Measurements from ENCODE around the gene PPP1R1B.

PPP1R1B gene

DNA sequence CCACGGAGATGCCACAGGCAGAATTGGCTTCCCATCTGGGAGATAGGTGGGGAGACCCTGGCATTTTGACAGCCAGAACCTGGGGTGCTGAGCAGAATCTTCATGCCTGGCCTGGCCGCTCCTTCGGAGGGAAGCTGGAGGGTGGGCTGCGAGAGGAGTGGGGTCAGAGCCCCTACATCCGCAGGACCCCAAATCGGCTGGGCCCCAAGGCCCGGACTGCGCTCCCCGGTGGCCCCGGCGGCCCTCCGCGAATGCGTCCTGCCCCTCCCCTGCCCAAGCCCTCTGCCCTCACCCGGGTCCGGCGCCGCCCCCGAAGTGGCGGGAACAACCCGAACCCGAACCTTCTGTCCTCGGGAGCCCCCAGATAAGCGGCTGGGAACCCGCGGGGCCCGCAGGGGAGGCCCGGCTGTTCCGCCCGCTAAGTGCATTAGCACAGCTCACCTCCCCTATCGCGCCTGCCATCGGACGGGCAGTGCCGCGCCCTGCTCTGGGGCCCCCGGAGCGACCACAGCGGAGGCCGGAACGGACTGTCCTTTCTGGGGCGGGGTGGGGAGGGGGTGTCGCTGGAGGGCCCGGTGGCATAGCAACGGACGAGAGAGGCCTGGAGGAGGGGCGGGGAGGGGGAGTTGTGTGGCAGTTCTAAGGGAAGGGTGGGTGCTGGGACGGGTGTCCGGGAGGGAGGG, 40.7 kb downstream of the PPP1R1B start:
- in situ Hi-C loops (cut with HindIII; ENCODE audit: low sequenced_read_pairs), result no loop called here
- TF ChIP-seq, protein P1, sequence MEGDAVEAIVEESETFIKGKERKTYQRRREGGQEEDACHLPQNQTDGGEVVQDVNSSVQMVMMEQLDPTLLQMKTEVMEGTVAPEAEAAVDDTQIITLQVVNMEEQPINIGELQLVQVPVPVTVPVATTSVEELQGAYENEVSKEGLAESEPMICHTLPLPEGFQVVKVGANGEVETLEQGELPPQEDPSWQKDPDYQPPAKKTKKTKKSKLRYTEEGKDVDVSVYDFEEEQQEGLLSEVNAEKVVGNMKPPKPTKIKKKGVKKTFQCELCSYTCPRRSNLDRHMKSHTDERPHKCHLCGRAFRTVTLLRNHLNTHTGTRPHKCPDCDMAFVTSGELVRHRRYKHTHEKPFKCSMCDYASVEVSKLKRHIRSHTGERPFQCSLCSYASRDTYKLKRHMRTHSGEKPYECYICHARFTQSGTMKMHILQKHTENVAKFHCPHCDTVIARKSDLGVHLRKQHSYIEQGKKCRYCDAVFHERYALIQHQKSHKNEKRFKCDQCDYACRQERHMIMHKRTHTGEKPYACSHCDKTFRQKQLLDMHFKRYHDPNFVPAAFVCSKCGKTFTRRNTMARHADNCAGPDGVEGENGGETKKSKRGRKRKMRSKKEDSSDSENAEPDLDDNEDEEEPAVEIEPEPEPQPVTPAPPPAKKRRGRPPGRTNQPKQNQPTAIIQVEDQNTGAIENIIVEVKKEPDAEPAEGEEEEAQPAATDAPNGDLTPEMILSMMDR (IDR thresholded peaks at IDR 0.05; ENCODE audit: low read depth, low read length), result no peak
- DNase-seq (ENCODE audit: low read depth, low spot score), result no peak
- no peak overlapping the region for H3K4me3 ChIP-seq (ENCODE audit: low read depth, low read length)

DNA sequence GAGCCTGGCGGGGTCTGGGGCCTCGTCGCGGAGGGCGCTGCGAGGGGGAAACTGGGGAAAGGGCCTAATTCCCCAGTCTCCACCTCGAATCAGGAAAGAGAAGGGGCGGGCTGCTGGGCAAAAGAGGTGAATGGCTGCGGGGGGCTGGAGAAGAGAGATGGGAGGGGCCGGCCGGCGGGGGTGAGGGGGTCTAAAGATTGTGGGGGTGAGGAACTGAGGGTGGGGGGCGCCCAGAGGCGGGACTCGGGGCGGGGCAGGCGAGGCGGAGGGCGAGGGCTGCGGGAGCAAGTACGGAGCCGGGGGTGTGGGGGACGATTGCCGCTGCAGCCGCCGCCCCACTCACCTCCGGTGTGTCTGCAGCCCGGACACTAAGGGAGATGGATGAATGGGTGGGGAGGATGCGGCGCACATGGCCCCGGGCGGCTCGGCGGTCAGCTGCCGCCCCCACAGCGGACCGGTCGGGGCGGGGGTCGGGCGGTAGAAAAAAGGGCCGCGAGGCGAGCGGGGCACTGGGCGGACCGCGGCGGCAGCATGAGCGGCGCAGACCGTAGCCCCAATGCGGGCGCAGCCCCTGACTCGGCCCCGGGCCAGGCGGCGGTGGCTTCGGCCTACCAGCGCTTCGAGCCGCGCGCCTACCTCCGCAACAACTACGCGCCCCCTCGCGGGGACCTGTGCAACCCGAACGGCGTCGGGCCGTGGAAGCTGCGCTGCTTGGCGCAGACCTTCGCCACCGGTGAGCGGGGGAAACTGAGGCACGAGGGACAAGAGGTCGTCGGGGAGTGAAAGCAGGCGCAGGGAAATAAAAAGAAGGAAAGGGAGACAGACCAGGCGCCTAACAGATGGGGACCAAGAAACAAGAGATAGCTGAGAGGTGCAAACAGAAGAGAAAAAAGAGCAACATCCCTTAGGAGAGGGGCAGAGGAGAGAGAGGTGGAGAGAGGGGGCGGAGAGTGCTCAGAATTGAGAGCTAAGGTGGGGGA, 41.5 kb downstream of the PPP1R1B start, which contains the start of gene PNMT:
Gene PNMT (plus strand): TSS at position 509 of the 980 bp plus-strand sequence. CDS start 23 bp downstream, at position 532.
- TF ChIP-seq, protein P1 (IDR thresholded peaks at IDR 0.05; ENCODE audit: low read depth, low read length), result peak; percentile 72
- in situ Hi-C loops (cut with HindIII; ENCODE audit: low sequenced_read_pairs), result no loop called here
- DNase-seq (ENCODE audit: low read depth, low spot score), result peak; percentile 37
- H3K4me3 ChIP-seq (ENCODE audit: low read depth, low read length), result no peak within 1 kb of the TSS

DNA sequence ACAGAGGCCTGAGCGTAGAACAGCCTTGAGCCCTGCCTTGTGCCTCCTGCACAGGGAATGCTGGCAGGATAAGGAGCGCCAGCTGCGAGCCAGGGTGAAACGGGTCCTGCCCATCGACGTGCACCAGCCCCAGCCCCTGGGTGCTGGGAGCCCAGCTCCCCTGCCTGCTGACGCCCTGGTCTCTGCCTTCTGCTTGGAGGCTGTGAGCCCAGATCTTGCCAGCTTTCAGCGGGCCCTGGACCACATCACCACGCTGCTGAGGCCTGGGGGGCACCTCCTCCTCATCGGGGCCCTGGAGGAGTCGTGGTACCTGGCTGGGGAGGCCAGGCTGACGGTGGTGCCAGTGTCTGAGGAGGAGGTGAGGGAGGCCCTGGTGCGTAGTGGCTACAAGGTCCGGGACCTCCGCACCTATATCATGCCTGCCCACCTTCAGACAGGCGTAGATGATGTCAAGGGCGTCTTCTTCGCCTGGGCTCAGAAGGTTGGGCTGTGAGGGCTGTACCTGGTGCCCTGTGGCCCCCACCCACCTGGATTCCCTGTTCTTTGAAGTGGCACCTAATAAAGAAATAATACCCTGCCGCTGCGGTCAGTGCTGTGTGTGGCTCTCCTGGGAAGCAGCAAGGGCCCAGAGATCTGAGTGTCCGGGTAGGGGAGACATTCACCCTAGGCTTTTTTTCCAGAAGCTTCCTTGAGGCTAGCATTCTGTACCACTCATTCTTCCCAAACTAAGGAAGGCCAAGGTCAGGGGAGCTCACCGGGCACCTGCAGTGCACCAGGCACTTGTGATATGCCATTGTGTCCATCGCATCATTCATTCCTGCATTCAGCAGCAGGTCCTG, 43.4 kb downstream of the PPP1R1B start:
- TF ChIP-seq, protein P1 (IDR thresholded peaks at IDR 0.05; ENCODE audit: low read depth, low read length), result no peak
- in situ Hi-C loops (cut with HindIII; ENCODE audit: low sequenced_read_pairs), result no loop called here
- no peak for DNase-seq (ENCODE audit: low read depth, low spot score)

DNA sequence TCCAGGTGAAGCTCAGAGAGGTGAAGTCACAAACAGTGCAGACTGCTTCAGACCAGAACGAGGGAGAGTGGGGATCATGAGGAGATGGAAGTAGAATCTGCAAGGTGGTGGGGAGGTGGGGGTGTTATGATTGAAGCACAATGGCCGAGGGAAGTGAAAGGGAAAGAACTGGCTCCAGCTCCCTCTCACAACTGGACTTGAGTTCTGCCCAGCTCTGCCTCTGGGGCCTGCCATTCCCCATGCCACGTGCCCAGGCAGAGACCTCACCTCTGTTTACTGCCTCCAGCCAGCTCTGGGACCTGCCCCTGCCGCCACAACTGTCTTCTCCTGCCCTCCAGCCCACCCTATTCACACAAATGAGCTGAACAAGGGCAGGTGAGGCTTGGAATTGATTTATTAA, 44.0 kb downstream of the PPP1R1B start:
- H3K4me3 ChIP-seq (ENCODE audit: low read depth, low read length), result no peak overlapping the region
- in situ Hi-C loops (cut with HindIII; ENCODE audit: low sequenced_read_pairs), result no loop called here
- DNase-seq (ENCODE audit: low read depth, low spot score), result no peak
- TF ChIP-seq, protein P1 (IDR thresholded peaks at IDR 0.05; ENCODE audit: low read depth, low read length), result no peak

More for the DNA sequence above, 43.4 kb downstream of the PPP1R1B start:
- no peak overlapping the region for H3K4me3 ChIP-seq (ENCODE audit: low read depth, low read length)

DNA sequence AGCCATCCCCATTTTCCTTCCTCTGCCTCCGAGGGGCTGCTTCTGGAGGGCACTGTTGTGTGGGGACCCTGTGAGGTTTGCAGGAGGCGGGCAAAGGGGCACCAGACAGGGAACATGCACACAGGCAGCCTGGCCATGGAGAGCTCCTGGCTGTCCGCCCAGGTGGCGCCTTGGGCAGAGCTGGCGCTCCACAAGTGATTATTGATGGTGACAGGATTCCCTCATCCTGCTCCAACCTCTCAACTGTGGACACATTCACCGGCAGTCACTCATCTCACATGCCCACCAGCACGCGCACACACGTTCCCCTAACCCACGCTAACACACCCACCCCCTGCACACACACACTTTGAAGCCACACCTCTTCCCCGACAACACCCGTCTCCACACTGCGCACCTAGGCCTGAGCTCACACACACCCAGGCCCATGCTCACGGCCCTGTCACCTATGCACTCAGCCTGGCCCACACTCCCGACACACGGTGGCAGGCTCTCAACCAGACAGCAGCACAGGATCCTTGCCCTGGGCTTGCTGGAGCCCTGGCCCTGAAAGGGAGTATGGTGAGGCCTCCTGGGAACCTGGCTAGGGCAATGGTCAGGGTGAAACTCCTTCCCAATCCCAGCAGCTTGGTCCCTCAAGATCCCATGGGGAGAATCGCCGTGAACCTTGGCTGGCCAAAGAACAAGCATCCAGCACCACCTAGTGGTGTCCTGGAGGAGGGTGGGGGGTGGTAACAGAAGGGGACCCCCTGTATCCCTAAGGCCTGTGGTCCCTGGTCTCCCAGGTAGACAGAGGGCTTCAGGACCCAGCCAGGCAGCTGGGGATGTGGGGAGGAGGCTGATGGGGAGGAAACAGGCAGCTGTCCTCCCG, 45.1 kb downstream of the PPP1R1B start:
- TF ChIP-seq, protein P1 (IDR thresholded peaks at IDR 0.05; ENCODE audit: low read depth, low read length), result peak; percentile 77
- in situ Hi-C loops (cut with HindIII; ENCODE audit: low sequenced_read_pairs), result no loop called here
- peak; percentile 22 for DNase-seq (ENCODE audit: low read depth, low spot score)
- H3K4me3 ChIP-seq (ENCODE audit: low read depth, low read length), result no peak overlapping the region
